Astrocyte (in vitro differentiated cells and primary cell): Measurements from ENCODE around the gene SMARCA2. TPM values are rescaled to one million over a fixed set of nuclear protein-coding genes. Genes with fewer than 3 reads are reported as not detected.

ENCODE experiments used
- DNase-seq: peaks from one replicate; pipeline ENCODE4 v3.0.0-alpha.2; 2010; ENCODE audit warnings: low read depth
- FAIRE-seq: peaks from 2 replicates; lab custom pipeline; 2011; peaks lifted over from hg19 to GRCh38; lab: Jason Lieb, UNC
- H2AFZ ChIP-seq: 2 replicates; pipeline ENCODE4 v1.6.0; 2012; ENCODE audit warnings: low read depth, low read length, inconsistent platforms
- H3K27ac ChIP-seq: 2 replicates; pipeline ENCODE4 v1.5.1; 2011; ENCODE audit warnings: low read depth, low read length, inconsistent platforms
- H3K27me3 ChIP-seq: 2 replicates; pipeline ENCODE4 v1.6.0; 2011; ENCODE audit warnings: low read length, inconsistent platforms; ENCODE audit not compliant: insufficient read depth
- H3K36me3 ChIP-seq: 2 replicates; pipeline ENCODE4 v1.5.1; 2011; ENCODE audit warnings: low read length, inconsistent platforms; ENCODE audit not compliant: insufficient read depth
- H3K4me1 ChIP-seq: 2 replicates; pipeline ENCODE4 v1.5.1; 2011; ENCODE audit warnings: low read length, inconsistent platforms; ENCODE audit not compliant: insufficient read depth
- H3K4me2 ChIP-seq: 2 replicates; pipeline ENCODE4 v1.6.0; 2012; ENCODE audit warnings: low read length, inconsistent platforms
- H3K4me3 ChIP-seq: 2 replicates; pipeline ENCODE4 v1.5.1; 2011; ENCODE audit warnings: low read depth, mild to moderate bottlenecking, low read length, inconsistent platforms; ENCODE audit not compliant: insufficient read depth
- H3K79me2 ChIP-seq: 2 replicates; pipeline ENCODE4 v1.6.0; 2012; ENCODE audit warnings: mild to moderate bottlenecking, low read length, inconsistent platforms; ENCODE audit not compliant: insufficient read depth
- H3K9ac ChIP-seq: 2 replicates; pipeline ENCODE4 v1.6.0; 2012; ENCODE audit warnings: mild to moderate bottlenecking, low read length, inconsistent platforms
- H3K9me3 ChIP-seq: 2 replicates; pipeline ENCODE4 v1.5.1; 2012; ENCODE audit warnings: low read depth, mild to moderate bottlenecking, low read length, inconsistent platforms; ENCODE audit not compliant: insufficient read depth
- H4K20me1 ChIP-seq: 2 replicates; pipeline ENCODE4 v1.6.0; 2012; ENCODE audit warnings: low read length, inconsistent platforms; ENCODE audit not compliant: insufficient read depth
- H3K27ac Mint-ChIP-seq: one replicate; pipeline ENCODE4 v1.8.0; 2021; ENCODE audit warnings: mild to moderate bottlenecking, mixed read lengths; ENCODE audit not compliant: unreplicated experiment
- H3K27me3 Mint-ChIP-seq: one replicate; pipeline ENCODE4 v1.8.0; 2021; ENCODE audit warnings: low read depth, mixed read lengths; ENCODE audit not compliant: unreplicated experiment
- H3K36me3 Mint-ChIP-seq: one replicate; pipeline ENCODE4 v1.8.0; 2021; ENCODE audit warnings: low read depth, mixed read lengths; ENCODE audit not compliant: unreplicated experiment
- H3K4me1 Mint-ChIP-seq: one replicate; pipeline ENCODE4 v1.8.0; 2021; ENCODE audit warnings: low read depth, mixed read lengths; ENCODE audit not compliant: unreplicated experiment
- H3K4me3 Mint-ChIP-seq: one replicate; pipeline ENCODE4 v1.8.0; 2021; ENCODE audit warnings: mild to moderate bottlenecking, moderate library complexity, mixed read lengths; ENCODE audit not compliant: unreplicated experiment
- H3K9me3 Mint-ChIP-seq: one replicate; pipeline ENCODE4 v1.8.0; 2021; ENCODE audit warnings: mild to moderate bottlenecking, mixed read lengths; ENCODE audit not compliant: unreplicated experiment
- CTCF ChIP-seq: IDR thresholded peaks from 2 replicates; pipeline ENCODE4 v1.5.1; 2011; ENCODE audit warnings: low read depth, mild to moderate bottlenecking, inconsistent platforms, low read length, moderate library complexity; ENCODE audit not compliant: insufficient read depth
- EZH2 ChIP-seq: IDR thresholded peaks from 2 replicates; pipeline ENCODE4 v1.6.1; 2012; ENCODE audit warnings: mild to moderate bottlenecking, low read length, inconsistent platforms; ENCODE audit not compliant: insufficient read depth
- total RNA-seq: library from RNA; stranded (reverse); gene quantifications from 2 replicates; pipeline ENCODE4 v1.2.1, GENCODE V29; 2021

The SMARCA2 gene
- total RNA-seq, 1 donor from 2014 or later = 54.2 TPM

GRCh38 chr9:2066312-2067273 lies 51.4 kb downstream of the SMARCA2 start:
- H3K36me3 Mint-ChIP-seq = peaks cover 11% of the 10 kb centered on the region
- Histone ChIP-seq H3K79me2 (no peaks in the 10 kb centered on the region), H3K36me3 (peaks cover 7% of the 10 kb centered on the region), H3K27me3 (no peaks in the 10 kb centered on the region), H2AFZ (no peak overlapping the region), H3K4me2 (no peak overlapping the region), H3K9me3 (no peaks in the 10 kb centered on the region), H3K4me1 (no peaks in the 10 kb centered on the region), H3K27ac (no peak overlapping the region), H3K9ac (no peak overlapping the region), H4K20me1 (no peaks in the 10 kb centered on the region), H3K4me3 (no peak overlapping the region)
- H3K4me1 Mint-ChIP-seq = no peaks in the 10 kb centered on the region
- no peak overlapping the region for H3K4me3 Mint-ChIP-seq
- DNase-seq = peak; percentile 30
- H3K9me3 Mint-ChIP-seq = no peaks in the 10 kb centered on the region
- TF ChIP-seq CTCF = peak; percentile 13
- no peak for TF ChIP-seq EZH2
- no peak overlapping the region for H3K27ac Mint-ChIP-seq
- H3K27me3 Mint-ChIP-seq = no peaks in the 10 kb centered on the region
- FAIRE-seq = peak; percentile 50

GRCh38 chr9:2072752-2073405 lies 57.7 kb downstream of the SMARCA2 start:
- no peak overlapping the region for H3K4me2 ChIP-seq
- no peaks in the 10 kb centered on the region for H4K20me1 ChIP-seq
- peaks cover 32% of the 10 kb centered on the region for H3K36me3 ChIP-seq
- H3K79me2 ChIP-seq = no peaks in the 10 kb centered on the region
- H3K4me1 Mint-ChIP-seq = no peaks in the 10 kb centered on the region
- H3K9me3 Mint-ChIP-seq = no peaks in the 10 kb centered on the region
- TF ChIP-seq EZH2 = no peak
- no peak for TF ChIP-seq CTCF
- no peaks in the 10 kb centered on the region for H3K9me3 ChIP-seq
- no peak for FAIRE-seq
- H3K4me1 ChIP-seq = no peaks in the 10 kb centered on the region
- no peak overlapping the region for H3K27ac Mint-ChIP-seq
- H2AFZ ChIP-seq = no peak overlapping the region
- no peak overlapping the region for H3K27ac ChIP-seq
- no peaks in the 10 kb centered on the region for H3K27me3 ChIP-seq
- DNase-seq = no peak
- no peak overlapping the region for H3K9ac ChIP-seq
- H3K4me3 ChIP-seq = no peak overlapping the region
- no peak overlapping the region for H3K4me3 Mint-ChIP-seq
- peaks cover 35% of the 10 kb centered on the region for H3K36me3 Mint-ChIP-seq
- H3K27me3 Mint-ChIP-seq = no peaks in the 10 kb centered on the region
